Measurements from ENCODE around the gene TNS1.

The TNS1 gene

GRCh38 chr2:217946051-217946450, 56.7 kb downstream of the TNS1 start:
- no peak overlapping the region for H3K27ac ChIP-seq (replicated peaks)
- DNase-seq (ENCODE audit: low read depth in 1 of 2, low spot score in 1 of 2) = no peak
- H3K27me3 ChIP-seq (ENCODE audit: insufficient read depth, poor library complexity, severe bottlenecking) = no peaks in the 10 kb centered on the region
- TF ChIP-seq CTCF (IDR thresholded peaks at IDR 0.05; ENCODE audit: insufficient read depth, low read length) (no peak), REST (IDR thresholded peaks at IDR 0.05; ENCODE audit: insufficient replicate concordance, low read depth) (no peak), GABPA (IDR thresholded peaks at IDR 0.05; ENCODE audit: low read depth) (no peak), SPI1 (IDR thresholded peaks at IDR 0.05; ENCODE audit: borderline replicate concordance, low read depth) (no peak), POLR2AphosphoS5 (IDR thresholded peaks at IDR 0.05; ENCODE audit: low read depth) (no peak)
- no peak overlapping the region for H3K4me3 ChIP-seq (replicated peaks; ENCODE audit: insufficient read depth, low read length)

- H3K4me3 ChIP-seq (replicated peaks; ENCODE audit: insufficient read depth, low read length) = no peak overlapping the region
- no peak for DNase-seq (ENCODE audit: low read depth in 1 of 2, low spot score in 1 of 2)
These were observed 57.3 kb downstream of the TNS1 start for GRCh38 chr2:217945530-217945929.

GRCh38 chr2:217944923-217945322, 57.9 kb downstream of the TNS1 start:
- Histone ChIP-seq H3K27me3 (ENCODE audit: insufficient read depth, poor library complexity, severe bottlenecking) (no peaks in the 10 kb centered on the region), H3K4me3 (replicated peaks; ENCODE audit: insufficient read depth, low read length) (no peak overlapping the region), H3K27ac (replicated peaks) (no peak overlapping the region)
- TF ChIP-seq POLR2AphosphoS5 (IDR thresholded peaks at IDR 0.05; ENCODE audit: low read depth) (no peak), CTCF (IDR thresholded peaks at IDR 0.05; ENCODE audit: insufficient read depth, low read length) (no peak)
- DNase-seq (ENCODE audit: low read depth in 1 of 2, low spot score in 1 of 2) = no peak

More at GRCh38 chr2:217945530-217945929, 57.3 kb downstream of the TNS1 start:
- Histone ChIP-seq H3K27ac (replicated peaks) (no peak overlapping the region), H3K27me3 (ENCODE audit: insufficient read depth, poor library complexity, severe bottlenecking) (no peaks in the 10 kb centered on the region)
- TF ChIP-seq GABPA (IDR thresholded peaks at IDR 0.05; ENCODE audit: low read depth) = no peak
- TF ChIP-seq POLR2AphosphoS5 (IDR thresholded peaks at IDR 0.05; ENCODE audit: low read depth) = no peak
- TF ChIP-seq CTCF (IDR thresholded peaks at IDR 0.05; ENCODE audit: insufficient read depth, low read length) = no peak
- no peak for TF ChIP-seq SPI1 (IDR thresholded peaks at IDR 0.05; ENCODE audit: borderline replicate concordance, low read depth)
- TF ChIP-seq REST (IDR thresholded peaks at IDR 0.05; ENCODE audit: insufficient replicate concordance, low read depth) = no peak

GRCh38 chr2:217944366-217944765, 58.4 kb downstream of the TNS1 start:
- Histone ChIP-seq H3K27me3 (ENCODE audit: insufficient read depth, poor library complexity, severe bottlenecking) (no peaks in the 10 kb centered on the region), H3K27ac (replicated peaks) (no peak overlapping the region), H3K4me3 (replicated peaks; ENCODE audit: insufficient read depth, low read length) (no peak overlapping the region)
- no peak for TF ChIP-seq GABPA (IDR thresholded peaks at IDR 0.05; ENCODE audit: low read depth)
- TF ChIP-seq CTCF (IDR thresholded peaks at IDR 0.05; ENCODE audit: insufficient read depth, low read length) = no peak
- TF ChIP-seq POLR2AphosphoS5 (IDR thresholded peaks at IDR 0.05; ENCODE audit: low read depth) = no peak
- no peak for TF ChIP-seq REST (IDR thresholded peaks at IDR 0.05; ENCODE audit: insufficient replicate concordance, low read depth)
- TF ChIP-seq SPI1 (IDR thresholded peaks at IDR 0.05; ENCODE audit: borderline replicate concordance, low read depth) = no peak
- no peak for DNase-seq (ENCODE audit: low read depth in 1 of 2, low spot score in 1 of 2)
